B cell (primary cell): ENCODE data around the gene UBQLN2. TPM values are rescaled to one million over a fixed set of nuclear protein-coding genes. Genes with fewer than 3 reads are reported as not detected.
"Not testable (repeated sequence)": the region's sequence is repeated elsewhere in the genome, so short reads cannot be mapped to it uniquely, and the experiment has no call there.

ENCODE experiments used
- ATAC-seq: fragments of 200-7000 bp; cut with Tn5 transposase; one replicate; pipeline ENCODE4 v1.10.0; 2021; ENCODE audit warnings: low read depth, mild to moderate bottlenecking, moderate number of reproducible peaks, moderate library complexity
- CTCF ChIA-PET: fragments of 350-600 bp; sonication (Branson Sonifier 250); formaldehyde crosslinking; loops from one replicate; lab custom pipeline; 2021; ENCODE audit warnings: antibody characterized with exemption, inconsistent platforms; lab: Charles Lee
- POLR2A ChIA-PET: fragments of 350-600 bp; sonication (Branson Sonifier 250); formaldehyde crosslinking; loops from one replicate; lab custom pipeline; 2021; ENCODE audit warnings: antibody characterized with exemption; lab: Charles Lee
- DNase-seq: peaks from one replicate; pipeline ENCODE4 v3.0.0; 2013
- H2AFZ ChIP-seq: 2 replicates; pipeline ENCODE4 v1.6.1; 2012; ENCODE audit warnings: mild to moderate bottlenecking, low read depth, low read length; ENCODE audit not compliant: insufficient read depth, poor library complexity, severe bottlenecking
- H3K27ac ChIP-seq, 2 donors: 1 replicate in 1 of 2; 2 replicates in 1 of 2; pipeline ENCODE4 v1.5.1; 2012 to 2013; ENCODE audit warnings: low read length in 2 of 2, mild to moderate bottlenecking in 2 of 2, moderate library complexity in 1 of 2
- H3K27me3 ChIP-seq, 4 experiments: fragments of 200-600 bp in 1 of 4; sonication (generic) in 1 of 4; replicated peaks in 1 of 4; 1 replicate in 2 of 4; 2 replicates in 2 of 4; pipeline versions ENCODE4 v1.6.1 to v1.7.0; 2013 to 2016; ENCODE audit warnings: low read length in 3 of 4, mild to moderate bottlenecking in 2 of 4, mixed read lengths in 1 of 4, moderate library complexity in 1 of 4; ENCODE audit not compliant: insufficient read depth in 4 of 4, control insufficient read depth in 3 of 4; ENCODE audit errors: control extremely low read depth in 1 of 4
- H3K36me3 ChIP-seq, 2 experiments: replicated peaks in 1 of 2; 1 replicate in 1 of 2; 2 replicates in 1 of 2; pipeline versions ENCODE4 v1.6.1 to v1.7.1; 2013; ENCODE audit warnings: low read length in 1 of 2; ENCODE audit not compliant: insufficient read depth in 2 of 2, control insufficient read depth in 1 of 2; ENCODE audit errors: control extremely low read depth in 1 of 2, extremely low read depth in 1 of 2
- H3K4me1 ChIP-seq, 2 donors: fragments of 200-600 bp in 1 of 2; sonication (generic) in 1 of 2; 1 replicate in 1 of 2; 2 replicates in 1 of 2; pipeline versions ENCODE4 v1.5.1 to v1.6.1; 2013 to 2017; ENCODE audit warnings: low read length in 2 of 2; ENCODE audit not compliant: control insufficient read depth in 2 of 2, insufficient read depth in 2 of 2
- H3K4me2 ChIP-seq: replicated peaks from 2 replicates; pipeline ENCODE3; 2012; ENCODE audit warnings: mild to moderate bottlenecking, low read depth, low read length; ENCODE audit not compliant: poor library complexity, severe bottlenecking
- H3K4me3 ChIP-seq, 5 experiments: fragments of 200-600 bp in 1 of 5; sonication (generic) in 1 of 5; 1 replicate in 3 of 5; 2 replicates in 2 of 5; pipeline versions ENCODE4 v1.5.1 to v1.7.0; 2011 to 2016; ENCODE audit warnings: low read length in 4 of 5, mild to moderate bottlenecking in 4 of 5, low read depth in 2 of 5, control low read depth in 1 of 5, moderate library complexity in 1 of 5; ENCODE audit not compliant: insufficient read depth in 1 of 5; ENCODE audit errors: control extremely low read depth in 1 of 5, extremely low read depth in 1 of 5
- H3K79me2 ChIP-seq: fragments of 200-600 bp; sonication (generic); one replicate; pipeline ENCODE4 v1.6.0; 2016; ENCODE audit warnings: low read length; ENCODE audit not compliant: control insufficient read depth, insufficient read depth
- H3K9ac ChIP-seq: fragments of 200-600 bp; sonication (generic); 2 replicates; pipeline ENCODE4 v1.6.1; 2017; ENCODE audit warnings: mild to moderate bottlenecking, low read length, moderate library complexity
- H3K9me3 ChIP-seq, 3 donors: one replicate each; pipeline versions ENCODE4 v1.6.1 to v1.7.1; 2013; ENCODE audit warnings: low read length in 2 of 3; ENCODE audit not compliant: control insufficient read depth in 2 of 3, insufficient read depth in 1 of 3; ENCODE audit errors: control extremely low read depth in 1 of 3
- H4K20me1 ChIP-seq: 2 replicates; pipeline ENCODE4 v1.6.0; 2012; ENCODE audit warnings: mild to moderate bottlenecking, low read length; ENCODE audit not compliant: insufficient read depth, control insufficient read depth, poor library complexity, severe bottlenecking
- H3K27ac Mint-ChIP-seq: one replicate; pipeline ENCODE4 v1.8.0; 2021; ENCODE audit warnings: mixed read lengths
- H3K27me3 Mint-ChIP-seq: one replicate; pipeline ENCODE4 v1.8.0; 2021; ENCODE audit warnings: mixed read lengths
- H3K4me1 Mint-ChIP-seq: one replicate; pipeline ENCODE4 v1.8.0; 2021; ENCODE audit warnings: mixed read lengths
- H3K4me3 Mint-ChIP-seq: one replicate; pipeline ENCODE4 v1.8.0; 2021; ENCODE audit warnings: mixed read lengths
- H3K9me3 Mint-ChIP-seq: one replicate; pipeline ENCODE4 v1.8.0; 2022; ENCODE audit warnings: mixed read lengths; ENCODE audit not compliant: insufficient read depth
- EZH2 ChIP-seq: IDR thresholded peaks from 2 replicates; pipeline ENCODE4 v1.6.1; 2012; ENCODE audit warnings: borderline replicate concordance, low read depth, mild to moderate bottlenecking, moderate library complexity, low read length; ENCODE audit not compliant: insufficient read depth, poor library complexity, severe bottlenecking
- WGBS: methylation state at CpG from one replicate; pipeline ENCODE4 v1.1.5; 2013; ENCODE audit warnings: missing lambda C conversion rate; ENCODE audit not compliant: insufficient coverage; 5-methylcytosine and 5-hydroxymethylcytosine counted together
- intact Hi-C: fragments of 100-400 bp; cut with micrococcal nuclease; formaldehyde crosslinking; loops from one replicate; pipeline ENCODE4 v1.10.0; 2022
- polyA plus RNA-seq: library from polyadenylated mRNA; depleted of rRNA; stranded (reverse); fragments of >200 nt; gene quantifications from 2 replicates; pipeline ENCODE4 v1.2.3, GENCODE V29; 2012
- total RNA-seq, 2 donors: library from RNA; stranded (reverse); fragments of 120-200 nt in 1 of 2; gene quantifications; 1 replicate in 1 of 2; 2 replicates in 1 of 2; pipeline versions ENCODE4 v1.2.3 to v1.2.4, GENCODE V29; 2013 to 2022
- TF ChIP-seq, protein P1 (sequence below): fragments of 200-600 bp; IDR thresholded peaks from one replicate; pipeline ENCODE4 v1.8.0; 2022; ENCODE audit warnings: antibody characterized with exemption, mild to moderate bottlenecking

Gene UBQLN2
- total and polyA plus RNA-seq, 2 donors (not counting 1 experiment from before 2014, with no cell fraction given) = 22.4 to 33.8 TPM

DNA sequence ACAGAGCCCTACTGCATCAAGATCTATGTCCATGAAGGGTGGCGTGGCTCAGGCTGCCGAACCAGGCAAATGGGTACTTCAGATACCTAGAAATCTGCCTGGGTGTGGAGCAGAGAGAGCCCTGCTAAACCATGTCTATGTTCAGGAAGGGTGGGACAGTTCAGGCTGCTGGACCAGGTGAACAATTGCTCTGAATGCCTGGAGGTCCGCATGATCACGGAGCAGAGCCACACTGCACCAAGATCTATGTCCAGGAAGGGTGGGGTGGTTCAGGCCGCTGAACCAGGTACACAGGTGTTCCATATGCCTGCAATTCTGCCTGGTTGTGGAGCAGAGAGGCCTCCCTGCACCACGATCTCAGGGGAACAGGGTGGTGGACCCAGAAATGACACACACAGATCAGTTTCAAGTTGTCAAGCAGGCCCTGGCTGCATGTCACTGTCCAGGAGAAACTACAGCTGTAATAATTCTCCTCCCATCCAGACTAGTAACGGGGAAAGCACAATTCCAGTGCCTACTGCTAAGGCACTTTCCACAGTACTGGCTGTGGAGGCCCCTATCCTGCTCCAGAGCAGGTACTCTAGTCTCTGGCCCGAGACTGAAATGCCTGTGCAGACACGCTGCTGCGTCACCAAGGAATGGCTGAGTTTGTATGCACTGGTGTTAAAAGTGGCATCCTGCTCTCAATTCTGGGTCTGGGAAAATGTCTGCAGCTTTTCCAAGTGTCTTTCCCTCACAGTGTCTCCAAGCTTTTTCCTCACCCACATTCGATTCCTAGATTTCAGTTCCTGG lies 25.2 kb downstream of the UBQLN2 start:
- POLR2A ChIA-PET = no interaction called here
- Histone ChIP-seq H3K27me3 (no peaks in the 10 kb centered on the region), H3K36me3 (peaks cover 0 to 5% of the 10 kb centered on the region in 2 experiments), H3K79me2 (no peaks in the 10 kb centered on the region), H2AFZ (no peak overlapping the region), H3K4me3 (no peak overlapping the region), H3K4me1 (no peaks in the 10 kb centered on the region), H3K27ac (no peak overlapping the region), H3K9me3 (peaks cover 0 to 8% (median 0%) of the 10 kb centered on the region in 3 donors), H3K4me2 (no peak overlapping the region), H3K9ac (no peak overlapping the region), H4K20me1 (no peaks in the 10 kb centered on the region)
- no peak overlapping the region for H3K27ac Mint-ChIP-seq
- WGBS = 100% methylated on average over 4 of the region's 11 CpGs
- no peak overlapping the region for H3K4me3 Mint-ChIP-seq
- intact Hi-C loops = no loop called here
- DNase-seq (no peak), ATAC-seq (no peak)
- TF ChIP-seq EZH2 = no peak
- TF ChIP-seq, protein P1, sequence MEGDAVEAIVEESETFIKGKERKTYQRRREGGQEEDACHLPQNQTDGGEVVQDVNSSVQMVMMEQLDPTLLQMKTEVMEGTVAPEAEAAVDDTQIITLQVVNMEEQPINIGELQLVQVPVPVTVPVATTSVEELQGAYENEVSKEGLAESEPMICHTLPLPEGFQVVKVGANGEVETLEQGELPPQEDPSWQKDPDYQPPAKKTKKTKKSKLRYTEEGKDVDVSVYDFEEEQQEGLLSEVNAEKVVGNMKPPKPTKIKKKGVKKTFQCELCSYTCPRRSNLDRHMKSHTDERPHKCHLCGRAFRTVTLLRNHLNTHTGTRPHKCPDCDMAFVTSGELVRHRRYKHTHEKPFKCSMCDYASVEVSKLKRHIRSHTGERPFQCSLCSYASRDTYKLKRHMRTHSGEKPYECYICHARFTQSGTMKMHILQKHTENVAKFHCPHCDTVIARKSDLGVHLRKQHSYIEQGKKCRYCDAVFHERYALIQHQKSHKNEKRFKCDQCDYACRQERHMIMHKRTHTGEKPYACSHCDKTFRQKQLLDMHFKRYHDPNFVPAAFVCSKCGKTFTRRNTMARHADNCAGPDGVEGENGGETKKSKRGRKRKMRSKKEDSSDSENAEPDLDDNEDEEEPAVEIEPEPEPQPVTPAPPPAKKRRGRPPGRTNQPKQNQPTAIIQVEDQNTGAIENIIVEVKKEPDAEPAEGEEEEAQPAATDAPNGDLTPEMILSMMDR = no peak
- CTCF ChIA-PET = no interaction called here
- no peaks in the 10 kb centered on the region for H3K9me3 Mint-ChIP-seq
- H3K27me3 Mint-ChIP-seq = no peaks in the 10 kb centered on the region
- peaks cover 12% of the 10 kb centered on the region for H3K4me1 Mint-ChIP-seq

DNA sequence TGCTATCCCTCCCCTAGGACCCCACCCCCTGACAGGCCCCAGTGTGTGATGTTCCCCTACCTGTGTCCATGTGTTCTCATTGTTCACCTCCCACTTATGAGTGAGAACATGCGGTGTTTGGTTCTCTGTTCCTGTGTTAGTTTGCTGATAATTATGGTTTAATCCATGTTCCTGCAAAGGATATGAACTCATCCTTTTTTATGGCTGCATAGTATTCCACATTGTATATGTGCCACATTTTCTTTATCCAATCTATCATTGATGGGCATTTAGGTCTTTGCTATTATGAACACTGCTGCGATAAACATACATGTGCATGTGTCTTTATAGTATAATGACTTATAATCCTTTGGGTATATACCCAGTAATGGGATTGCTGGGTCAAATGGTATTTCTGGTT lies 28.4 kb downstream of the UBQLN2 start:
- H3K27me3 ChIP-seq, DNase-seq, H3K4me3 Mint-ChIP-seq, H3K9me3 ChIP-seq, H3K4me1 ChIP-seq, H3K27ac Mint-ChIP-seq, CTCF ChIA-PET, H3K9me3 Mint-ChIP-seq, intact Hi-C loops, H3K4me2 ChIP-seq, H3K27ac ChIP-seq, H3K79me2 ChIP-seq, H3K36me3 ChIP-seq, H3K4me3 ChIP-seq, H3K9ac ChIP-seq, H4K20me1 ChIP-seq, POLR2A ChIA-PET, H3K27me3 Mint-ChIP-seq, ATAC-seq, H2AFZ ChIP-seq: not testable (repeated sequence)
- H3K4me1 Mint-ChIP-seq = peaks cover 33% of the 10 kb centered on the region
- no CpG with 5 or more reads among the region's 2 CpGs for WGBS
